ENCODE data around the gene NID1. TPM values are rescaled to one million over a fixed set of nuclear protein-coding genes. Genes with fewer than 3 reads are reported as not detected.
A peak's percentile ranks its signal among the peaks of the same experiment; 100 is the strongest.

NID1 gene, protein sequence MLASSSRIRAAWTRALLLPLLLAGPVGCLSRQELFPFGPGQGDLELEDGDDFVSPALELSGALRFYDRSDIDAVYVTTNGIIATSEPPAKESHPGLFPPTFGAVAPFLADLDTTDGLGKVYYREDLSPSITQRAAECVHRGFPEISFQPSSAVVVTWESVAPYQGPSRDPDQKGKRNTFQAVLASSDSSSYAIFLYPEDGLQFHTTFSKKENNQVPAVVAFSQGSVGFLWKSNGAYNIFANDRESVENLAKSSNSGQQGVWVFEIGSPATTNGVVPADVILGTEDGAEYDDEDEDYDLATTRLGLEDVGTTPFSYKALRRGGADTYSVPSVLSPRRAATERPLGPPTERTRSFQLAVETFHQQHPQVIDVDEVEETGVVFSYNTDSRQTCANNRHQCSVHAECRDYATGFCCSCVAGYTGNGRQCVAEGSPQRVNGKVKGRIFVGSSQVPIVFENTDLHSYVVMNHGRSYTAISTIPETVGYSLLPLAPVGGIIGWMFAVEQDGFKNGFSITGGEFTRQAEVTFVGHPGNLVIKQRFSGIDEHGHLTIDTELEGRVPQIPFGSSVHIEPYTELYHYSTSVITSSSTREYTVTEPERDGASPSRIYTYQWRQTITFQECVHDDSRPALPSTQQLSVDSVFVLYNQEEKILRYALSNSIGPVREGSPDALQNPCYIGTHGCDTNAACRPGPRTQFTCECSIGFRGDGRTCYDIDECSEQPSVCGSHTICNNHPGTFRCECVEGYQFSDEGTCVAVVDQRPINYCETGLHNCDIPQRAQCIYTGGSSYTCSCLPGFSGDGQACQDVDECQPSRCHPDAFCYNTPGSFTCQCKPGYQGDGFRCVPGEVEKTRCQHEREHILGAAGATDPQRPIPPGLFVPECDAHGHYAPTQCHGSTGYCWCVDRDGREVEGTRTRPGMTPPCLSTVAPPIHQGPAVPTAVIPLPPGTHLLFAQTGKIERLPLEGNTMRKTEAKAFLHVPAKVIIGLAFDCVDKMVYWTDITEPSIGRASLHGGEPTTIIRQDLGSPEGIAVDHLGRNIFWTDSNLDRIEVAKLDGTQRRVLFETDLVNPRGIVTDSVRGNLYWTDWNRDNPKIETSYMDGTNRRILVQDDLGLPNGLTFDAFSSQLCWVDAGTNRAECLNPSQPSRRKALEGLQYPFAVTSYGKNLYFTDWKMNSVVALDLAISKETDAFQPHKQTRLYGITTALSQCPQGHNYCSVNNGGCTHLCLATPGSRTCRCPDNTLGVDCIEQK
- 173 TPM for total RNA-seq (ENCODE audit: insufficient read depth, low replicate concordance)

GRCh38 chr1:236064674-236065508, at the start of gene NID1:
TSS of gene NID1 (minus strand) at chr1:236065090. CDS start at chr1:236065079, 11 bp downstream.
- peak; percentile 92 for DNase-seq (ENCODE audit: low spot score)

GRCh38 chr1:236114076-236114747, 49.3 kb upstream of the NID1 start:
- no peak for DNase-seq (ENCODE audit: low spot score)

DNA sequence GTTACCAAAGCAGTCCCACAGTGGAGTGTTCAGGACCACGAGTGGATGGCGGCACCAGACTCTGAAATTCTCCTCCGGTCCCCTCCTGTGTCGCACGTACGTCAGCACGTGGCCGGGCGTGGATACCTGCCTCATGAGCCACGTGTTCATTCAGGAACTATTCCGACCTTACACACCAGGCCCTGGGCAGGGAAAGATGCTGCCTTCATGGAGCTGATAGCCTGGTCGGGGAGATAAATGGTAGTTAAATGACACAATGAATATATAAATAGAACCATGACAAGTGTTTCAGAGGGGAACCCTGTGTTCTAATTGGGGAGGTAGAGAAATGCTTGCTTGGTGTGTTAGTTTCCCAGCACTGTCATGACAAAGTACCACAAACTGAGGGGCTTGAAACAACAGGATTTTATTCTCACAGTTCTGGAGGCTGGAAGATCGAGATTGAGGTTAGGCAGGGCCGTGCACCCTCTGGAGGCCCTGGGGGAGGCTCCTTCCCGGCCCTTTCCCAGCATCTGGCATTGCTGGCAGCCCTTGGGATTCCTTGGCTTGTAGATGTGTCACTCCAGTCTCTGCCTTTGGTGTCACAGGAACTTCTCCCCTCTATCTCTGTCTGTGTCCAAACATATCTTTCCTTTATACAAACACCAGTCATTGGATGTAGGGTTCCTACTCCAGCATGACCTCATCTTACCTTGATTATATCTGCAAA, 48.6 kb upstream of the NID1 start:
- DNase-seq (ENCODE audit: low spot score), result no peak

GRCh38 chr1:236112332-236112627, 47.4 kb upstream of the NID1 start:
- DNase-seq (ENCODE audit: low spot score), result no peak

- DNase-seq (ENCODE audit: low spot score), result no peak
Measured at GRCh38 chr1:236111527-236112331, 46.8 kb upstream of the NID1 start.

- no peak for DNase-seq (ENCODE audit: low spot score)
Measured at GRCh38 chr1:236110137-236110536, 45.2 kb upstream of the NID1 start.

- DNase-seq (ENCODE audit: low spot score), result no peak
Measured at GRCh38 chr1:236108027-236108648, 43.2 kb upstream of the NID1 start.

GRCh38 chr1:236107121-236107907, 42.4 kb upstream of the NID1 start:
- DNase-seq (ENCODE audit: low spot score), result no peak

- DNase-seq (ENCODE audit: low spot score), result peak; percentile 75
Measured at GRCh38 chr1:236103646-236104218, 38.8 kb upstream of the NID1 start.

DNA sequence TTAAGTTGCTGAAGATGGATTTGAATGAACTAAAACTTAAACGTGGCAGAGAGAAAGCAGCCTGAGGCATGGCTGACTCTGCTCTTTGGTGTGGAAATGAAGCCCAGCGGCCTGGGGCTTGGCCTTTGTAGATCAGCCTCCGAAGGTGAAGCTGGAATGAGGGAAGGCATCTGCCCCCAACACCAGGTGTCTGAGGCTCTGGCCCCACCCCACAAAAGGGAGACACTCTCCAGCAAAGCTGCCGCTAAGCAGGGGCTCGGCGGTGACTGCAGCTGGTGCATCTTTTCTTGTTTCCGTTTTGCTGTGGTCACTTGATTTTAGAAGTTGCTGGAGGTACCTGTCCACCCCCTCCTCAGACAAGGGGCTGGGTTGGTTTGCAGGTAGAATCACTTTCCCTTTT, 38.2 kb upstream of the NID1 start:
- DNase-seq (ENCODE audit: low spot score), result no peak

DNA sequence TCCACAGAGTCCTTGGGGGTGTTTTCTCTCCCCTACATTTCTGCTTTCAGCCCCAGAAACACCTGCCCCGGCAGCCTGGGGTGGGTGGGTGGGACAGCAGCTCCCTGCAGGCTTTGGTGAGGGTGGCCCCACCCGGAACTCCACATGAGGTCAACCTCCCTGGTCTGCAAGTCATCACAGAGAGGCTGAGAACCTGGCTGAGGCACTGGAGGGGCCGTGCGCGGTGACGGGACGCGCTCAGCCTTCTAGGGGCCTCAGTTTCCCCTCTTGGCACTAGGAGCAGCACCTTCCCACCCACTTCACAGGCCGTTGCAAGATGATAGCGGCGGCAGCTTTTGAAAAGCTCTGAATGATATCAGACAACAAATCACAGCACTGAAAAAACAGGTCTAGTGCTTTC, 37.7 kb upstream of the NID1 start:
- no peak for DNase-seq (ENCODE audit: low spot score)

- no peak for DNase-seq (ENCODE audit: low spot score)
Measured at GRCh38 chr1:236101233-236102200, 36.6 kb upstream of the NID1 start.

- no peak for DNase-seq (ENCODE audit: low spot score)
Measured at GRCh38 chr1:236100799-236101198, 35.9 kb upstream of the NID1 start.

GRCh38 chr1:236099355-236099974, 34.6 kb upstream of the NID1 start:
- peak; percentile 44 for DNase-seq (ENCODE audit: low spot score)

DNA sequence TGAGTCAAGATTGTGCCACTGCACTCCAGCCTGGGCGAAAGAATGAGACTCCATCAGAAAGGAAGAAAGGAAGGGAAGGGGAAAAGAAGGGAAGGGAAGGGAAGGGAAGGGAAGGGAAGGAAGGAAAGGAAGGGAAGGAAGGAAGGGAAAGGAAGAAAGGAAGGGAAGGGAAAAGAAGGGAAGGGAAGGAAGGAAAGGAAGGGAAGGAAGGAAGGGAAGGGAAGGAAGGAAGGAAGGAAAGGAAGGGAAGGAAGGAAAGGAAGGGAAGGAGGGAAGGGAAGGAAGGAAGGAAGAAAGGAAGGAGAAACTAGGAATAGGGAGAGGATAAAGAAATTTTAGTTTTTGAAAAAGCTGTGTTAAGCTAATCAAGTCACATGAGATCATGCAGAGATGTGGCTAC, 33.4 kb upstream of the NID1 start:
- DNase-seq (ENCODE audit: low spot score), result no peak

All from umbilical cord (tissue), 2 donors.